ENCODE results near the gene MRPS7.

DNA sequence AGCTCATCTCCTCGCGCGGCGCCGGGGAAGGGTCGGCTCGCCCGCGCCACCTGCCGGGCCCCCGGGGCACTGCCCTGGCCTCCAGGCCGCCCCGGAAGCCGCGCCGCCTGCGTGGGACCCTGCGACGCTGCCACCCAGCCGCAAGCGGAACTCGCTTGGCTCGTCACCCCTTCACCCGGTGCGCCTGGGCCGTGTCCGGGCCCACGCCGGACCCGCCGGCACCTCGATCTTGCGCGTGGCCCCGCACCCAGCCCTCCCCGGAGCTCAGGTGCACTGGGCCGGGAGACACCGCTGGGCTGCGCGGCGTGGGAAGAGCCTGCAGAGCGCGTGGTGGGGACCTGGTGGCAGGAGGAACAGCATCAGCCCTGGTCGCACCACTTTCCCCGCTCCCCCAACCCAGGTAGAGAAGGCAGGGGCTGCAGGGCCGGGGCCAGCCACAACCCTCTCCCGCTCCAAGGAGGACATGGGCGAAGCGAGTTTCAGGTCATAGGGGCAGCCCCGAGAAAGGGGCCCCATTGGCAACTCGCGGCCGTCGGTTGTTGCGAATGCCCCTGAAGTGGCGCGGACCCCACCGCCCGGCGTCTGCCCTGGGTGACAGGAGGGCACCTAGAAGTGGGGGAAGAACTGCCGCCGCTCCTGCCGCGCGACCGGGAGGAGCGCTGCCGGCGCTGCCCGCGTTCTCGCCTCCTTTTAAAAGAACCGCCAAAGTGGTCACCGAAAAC lies 9.7 kb downstream of the MRPS7 start:
- TF ChIP-seq GATA2 (IDR thresholded peaks at IDR 0.05; ENCODE audit: low read depth, low read length) (no peak), GATA3 (IDR thresholded peaks at IDR 0.05; ENCODE audit: low read depth, low read length) (no peak)

All from SH-SY5Y (cell line).